ENCODE results near the gene AP1B1.
A peak's percentile ranks its signal among the peaks of the same experiment; 100 is the strongest.
"Not testable (repeated sequence)": the region's sequence is repeated elsewhere in the genome, so short reads cannot be mapped to it uniquely, and the experiment has no call there.

Gene AP1B1

GRCh38 chr22:29382580-29383302 is 5.6 kb downstream of the AP1B1 start:
- Mint-ChIP-seq H3K4me3 (peak overlapping the region in 2 of 3 experiments; percentile 24 to 54), H3K27ac (peak overlapping the region; percentile 16 to 93 (median 71)), H3K9me3 (no peaks in the 10 kb centered on the region), H3K36me3 (ENCODE audit: low read depth) (peaks cover 9% of the 10 kb centered on the region), H3K4me1 (peaks cover 9% of the 10 kb centered on the region), H3K27me3 (ENCODE audit: low read depth) (peaks cover 3% of the 10 kb centered on the region)
- no peak for TF ChIP-seq CTCF (IDR thresholded peaks at IDR 0.05; ENCODE audit: unreplicated experiment in 3 of 3)

- Mint-ChIP-seq H3K4me3 (no peak overlapping the region), H3K36me3 (ENCODE audit: low read depth) (peaks cover 18% of the 10 kb centered on the region), H3K27ac (no peak overlapping the region), H3K9me3 (no peaks in the 10 kb centered on the region), H3K4me1 (peaks cover 4% of the 10 kb centered on the region), H3K27me3 (ENCODE audit: low read depth) (peaks cover 3% of the 10 kb centered on the region)
- TF ChIP-seq CTCF (IDR thresholded peaks at IDR 0.05; ENCODE audit: unreplicated experiment in 3 of 3): no peak
Measured at GRCh38 chr22:29380856-29381255, 7.5 kb downstream of the AP1B1 start.

- H3K4me3 Mint-ChIP-seq: no peak overlapping the region
- H3K36me3 Mint-ChIP-seq (ENCODE audit: low read depth): peaks cover 25% of the 10 kb centered on the region
- TF ChIP-seq CTCF (IDR thresholded peaks at IDR 0.05; ENCODE audit: unreplicated experiment in 3 of 3): no peak
- no peak overlapping the region for H3K27ac Mint-ChIP-seq
- H3K4me1 Mint-ChIP-seq: peaks cover 4% of the 10 kb centered on the region
- no peaks in the 10 kb centered on the region for H3K9me3 Mint-ChIP-seq
- peaks cover 3% of the 10 kb centered on the region for H3K27me3 Mint-ChIP-seq (ENCODE audit: low read depth)
Measured at GRCh38 chr22:29380032-29380781, 8.2 kb downstream of the AP1B1 start.

GRCh38 chr22:29379258-29379657 is 9.1 kb downstream of the AP1B1 start:
- TF ChIP-seq CTCF (IDR thresholded peaks at IDR 0.05; ENCODE audit: unreplicated experiment in 3 of 3): no peak
- Mint-ChIP-seq H3K4me3 (no peak overlapping the region), H3K9me3 (no peaks in the 10 kb centered on the region), H3K27ac (no peak overlapping the region), H3K27me3 (ENCODE audit: low read depth) (peaks cover 3% of the 10 kb centered on the region), H3K4me1 (peaks cover 4% of the 10 kb centered on the region), H3K36me3 (ENCODE audit: low read depth) (peaks cover 20% of the 10 kb centered on the region)

GRCh38 chr22:29377979-29378378 is 10.4 kb downstream of the AP1B1 start:
- peaks cover 3% of the 10 kb centered on the region for H3K4me1 Mint-ChIP-seq
- H3K36me3 Mint-ChIP-seq (ENCODE audit: low read depth): peaks cover 20% of the 10 kb centered on the region
- no peaks in the 10 kb centered on the region for H3K9me3 Mint-ChIP-seq
- peaks cover 3% of the 10 kb centered on the region for H3K27me3 Mint-ChIP-seq (ENCODE audit: low read depth)
- no peak overlapping the region for H3K4me3 Mint-ChIP-seq
- H3K27ac Mint-ChIP-seq: no peak overlapping the region
- TF ChIP-seq CTCF (IDR thresholded peaks at IDR 0.05; ENCODE audit: unreplicated experiment in 3 of 3): no peak

GRCh38 chr22:29376705-29377104 is 11.7 kb downstream of the AP1B1 start:
- H3K36me3 Mint-ChIP-seq (ENCODE audit: low read depth): peaks cover 20% of the 10 kb centered on the region
- H3K27me3 Mint-ChIP-seq (ENCODE audit: low read depth); H3K4me3 Mint-ChIP-seq; H3K9me3 Mint-ChIP-seq; H3K4me1 Mint-ChIP-seq; H3K27ac Mint-ChIP-seq: not testable (repeated sequence)

Data from nephron (organoid).